ENCODE measurements around the gene CACNB3.

GRCh38 chr12:48813465-48814261 lies 4.6 kb upstream of the CACNB3 start:
- TF ChIP-seq CTCF (IDR thresholded peaks at IDR 0.05): no peak
- TF ChIP-seq POLR2A (IDR thresholded peaks at IDR 0.05): no peak
